Small intestine (tissue), 7 donors: ENCODE results near the gene FBL. TPM values are rescaled to one million over a fixed set of nuclear protein-coding genes. Genes with fewer than 3 reads are reported as not detected.
"Not testable (repeated sequence)": the region's sequence is repeated elsewhere in the genome, so short reads cannot be mapped to it uniquely, and the experiment has no call there.

Experiments used
- DNase-seq, 2 donors: peaks; one replicate each; pipeline versions ENCODE4 v3.0.0 to v3.0.0-alpha.2; 2013
- FAIRE-seq: peaks from 2 replicates; lab custom pipeline; 2012; peaks lifted over from hg19 to GRCh38; lab: Jason Lieb, UNC
- H3K27ac ChIP-seq, 3 donors: one replicate each; pipeline ENCODE4 v1.5.1; 2013; ENCODE audit warnings: low read length in 2 of 3, mild to moderate bottlenecking in 2 of 3, control low read depth in 1 of 3, inconsistent platforms in 1 of 3, low read depth in 1 of 3, moderate library complexity in 1 of 3
- H3K27me3 ChIP-seq, 3 donors: one replicate each; pipeline ENCODE4 v1.6.1; 2013; ENCODE audit warnings: low read length in 3 of 3, inconsistent platforms in 1 of 3; ENCODE audit not compliant: control insufficient read depth in 3 of 3, insufficient read depth in 3 of 3
- H3K36me3 ChIP-seq, 3 donors: one replicate each; pipeline ENCODE4 v1.6.1; 2013; ENCODE audit warnings: low read length in 3 of 3, inconsistent platforms in 1 of 3, low read depth in 1 of 3, mild to moderate bottlenecking in 1 of 3, moderate library complexity in 1 of 3; ENCODE audit not compliant: control insufficient read depth in 3 of 3, insufficient read depth in 2 of 3
- H3K4me1 ChIP-seq, 3 donors: one replicate each; pipeline ENCODE4 v1.6.1; 2013; ENCODE audit warnings: low read length in 2 of 3, inconsistent platforms in 1 of 3, low read depth in 1 of 3, mild to moderate bottlenecking in 1 of 3, moderate library complexity in 1 of 3; ENCODE audit not compliant: control insufficient read depth in 3 of 3, insufficient read depth in 2 of 3
- H3K4me3 ChIP-seq, 3 donors: one replicate each; pipeline ENCODE4 v1.5.1; 2013; ENCODE audit warnings: low read length in 3 of 3, control low read depth in 1 of 3, inconsistent platforms in 1 of 3, low read depth in 1 of 3, mild to moderate bottlenecking in 1 of 3, moderate library complexity in 1 of 3
- H3K9me3 ChIP-seq, 2 donors: one replicate each; pipeline ENCODE4 v1.6.1; 2013; ENCODE audit warnings: low read depth in 1 of 2, low read length in 1 of 2; ENCODE audit not compliant: control insufficient read depth in 2 of 2, insufficient read depth in 1 of 2
- WGBS, 3 donors: extraction: QIAGEN DNeasy Blood & Tissue Kit; methylation state at CpG; one replicate each; pipeline ENCODE4 v1.1.7; 2013; 5-methylcytosine and 5-hydroxymethylcytosine counted together
- polyA plus RNA-seq, 4 donors: library from polyadenylated mRNA; stranded (reverse) in 3 of 4; unstranded in 1 of 4; fragments of 200-250 nt in 3 of 4; fragments of 120-200 nt in 1 of 4; gene quantifications; one replicate each; pipeline versions ENCODE4 v1.2.1 to v1.2.3, GENCODE V29; 2013
- donor health status: healthy with polysubstance abuse.
- donor health status: control.
- donor health status: control.
- donor health status: Bipolar disorder and iron deficiency.
- donor health status: healthy.

FBL gene
- polyA plus RNA-seq, 4 donors, result 109 to 447 (median 199) TPM

DNA sequence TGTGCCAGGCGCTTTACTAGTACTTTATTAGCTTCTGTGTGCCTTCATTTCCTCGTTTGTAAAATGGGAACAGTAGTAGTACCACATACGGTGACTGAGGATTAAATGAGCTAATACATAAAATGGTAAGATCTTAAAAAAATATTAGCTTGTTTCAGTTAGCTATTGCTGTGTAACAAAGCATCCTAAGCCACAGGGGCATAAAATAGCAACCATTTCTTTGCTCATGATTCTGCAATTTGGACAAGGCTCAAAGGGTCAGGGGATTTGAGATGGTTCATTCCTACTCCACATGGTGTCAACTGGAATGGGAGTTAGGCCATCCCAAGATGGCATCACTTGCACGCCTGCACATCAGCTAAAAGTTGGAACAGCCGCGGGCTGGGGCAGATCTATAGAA is 25.5 kb downstream of the FBL start:
- Histone ChIP-seq H3K27me3 (no peaks in the 10 kb centered on the region), H3K9me3 (no peaks in the 10 kb centered on the region), H3K4me1 (peaks cover 0 to 12% (median 7%) of the 10 kb centered on the region in 3 donors), H3K27ac (no peak overlapping the region), H3K36me3 (peaks cover 0 to 10% (median under 1%) of the 10 kb centered on the region in 3 donors), H3K4me3 (no peak overlapping the region)
- DNase-seq (no peak), FAIRE-seq (no peak)
- 93 to 97% (median 95%) methylated on average over 6 of the region's 6 CpGs for WGBS, 3 donors

DNA sequence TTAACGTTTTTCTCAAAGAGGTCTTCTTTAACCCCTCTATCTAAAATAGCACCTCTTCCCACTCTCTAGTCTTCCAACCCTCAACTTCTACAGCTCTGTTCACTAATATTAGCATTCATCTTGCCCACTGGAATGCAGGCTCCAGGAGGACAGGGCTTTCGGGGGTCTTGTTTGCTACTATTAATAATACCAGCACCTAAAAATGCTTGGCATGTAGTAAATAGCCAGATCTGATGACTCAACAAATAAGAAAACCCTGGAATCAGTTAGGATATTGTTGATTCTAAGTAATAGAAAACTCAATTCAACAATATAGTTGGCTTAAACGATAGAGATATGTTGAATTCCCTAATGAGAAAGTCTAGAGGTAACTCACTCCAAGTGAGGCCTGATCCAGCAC is 26.4 kb downstream of the FBL start:
- DNase-seq (no peak), FAIRE-seq (no peak)
- Histone ChIP-seq H3K9me3 (no peaks in the 10 kb centered on the region), H3K4me1 (peaks cover 0 to 6% (median 4%) of the 10 kb centered on the region in 3 donors), H3K27ac (no peak overlapping the region), H3K27me3 (no peaks in the 10 kb centered on the region), H3K4me3 (no peak overlapping the region), H3K36me3 (peaks cover 0 to under 1% (median 0%) of the 10 kb centered on the region in 3 donors)
- WGBS, 3 donors, result 84 to 90% (median 85%) methylated on average over 3 of the region's 3 CpGs

DNA sequence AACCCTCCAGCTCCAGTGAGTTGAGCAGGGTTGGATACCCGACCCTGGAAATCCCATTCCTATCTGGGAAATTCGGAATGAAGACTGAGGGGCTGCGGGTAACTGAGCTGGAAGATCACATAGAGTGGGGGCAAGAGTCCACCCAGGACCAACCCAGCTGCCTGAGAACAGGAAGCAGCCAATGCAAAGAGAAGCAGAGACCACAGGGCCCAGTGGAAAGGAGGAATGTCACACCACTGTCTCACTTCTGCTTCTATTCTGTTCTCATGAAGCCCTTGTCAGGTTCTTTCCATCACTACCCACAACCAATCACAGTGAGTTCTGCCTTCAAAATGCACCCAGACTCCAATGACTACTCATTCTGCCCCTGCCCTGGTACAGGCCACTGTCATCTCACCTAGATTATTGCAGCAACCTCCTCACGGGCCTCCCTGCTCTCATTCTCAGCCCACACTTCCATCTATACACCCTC is 27.5 kb downstream of the FBL start:
- no peak for FAIRE-seq

DNA sequence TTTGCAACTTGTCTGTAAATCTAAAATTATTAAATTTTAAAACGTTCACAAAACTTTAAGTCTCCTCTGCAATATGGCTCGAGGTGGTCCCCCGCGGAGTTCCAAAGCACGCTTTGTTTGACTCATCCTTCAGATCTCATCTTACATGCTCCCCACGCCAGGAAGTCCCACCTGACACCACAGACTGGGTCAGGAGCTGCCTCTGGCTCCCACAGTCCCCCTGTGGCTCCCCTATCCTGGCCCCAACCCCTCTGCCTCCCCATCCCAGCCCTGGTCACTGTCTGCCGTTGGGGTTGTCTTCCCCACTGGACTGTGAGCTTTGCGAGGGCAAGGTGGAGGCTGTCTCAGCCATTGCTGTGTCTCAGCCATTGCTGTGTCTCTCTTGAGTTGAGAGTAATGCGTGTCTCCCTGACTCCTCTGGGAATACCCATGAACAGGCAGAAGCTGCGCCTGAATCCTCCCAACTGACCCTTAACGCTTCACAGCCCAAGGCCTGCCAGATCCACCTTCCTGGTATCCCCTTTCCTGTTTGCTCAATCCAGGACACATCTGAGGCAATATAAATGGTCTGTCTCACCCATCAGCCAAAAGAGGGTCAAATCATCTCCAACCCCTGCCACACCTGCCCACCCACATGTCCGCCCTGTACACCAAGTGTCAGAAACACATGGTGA is 28.2 kb downstream of the FBL start:
- no peaks in the 10 kb centered on the region for H3K9me3 ChIP-seq
- WGBS, 3 donors, result 89 to 94% (median 93%) methylated on average over 12 of the region's 12 CpGs
- no peak overlapping the region for H3K4me3 ChIP-seq
- H3K36me3 ChIP-seq, result no peaks in the 10 kb centered on the region
- FAIRE-seq (no peak), DNase-seq (no peak)
- no peaks in the 10 kb centered on the region for H3K4me1 ChIP-seq
- no peak overlapping the region for H3K27ac ChIP-seq
- H3K27me3 ChIP-seq, result no peaks in the 10 kb centered on the region

More for the DNA sequence above, 27.5 kb downstream of the FBL start:
- Histone ChIP-seq H3K27ac (no peak overlapping the region), H3K4me3 (no peak overlapping the region), H3K9me3 (no peaks in the 10 kb centered on the region), H3K4me1 (peaks cover 0 to 2% (median 2%) of the 10 kb centered on the region in 3 donors), H3K36me3 (no peaks in the 10 kb centered on the region), H3K27me3 (no peaks in the 10 kb centered on the region)
- 84 to 89% (median 87%) methylated on average over 4 of the region's 4 CpGs for WGBS, 3 donors
- no peak for DNase-seq

DNA sequence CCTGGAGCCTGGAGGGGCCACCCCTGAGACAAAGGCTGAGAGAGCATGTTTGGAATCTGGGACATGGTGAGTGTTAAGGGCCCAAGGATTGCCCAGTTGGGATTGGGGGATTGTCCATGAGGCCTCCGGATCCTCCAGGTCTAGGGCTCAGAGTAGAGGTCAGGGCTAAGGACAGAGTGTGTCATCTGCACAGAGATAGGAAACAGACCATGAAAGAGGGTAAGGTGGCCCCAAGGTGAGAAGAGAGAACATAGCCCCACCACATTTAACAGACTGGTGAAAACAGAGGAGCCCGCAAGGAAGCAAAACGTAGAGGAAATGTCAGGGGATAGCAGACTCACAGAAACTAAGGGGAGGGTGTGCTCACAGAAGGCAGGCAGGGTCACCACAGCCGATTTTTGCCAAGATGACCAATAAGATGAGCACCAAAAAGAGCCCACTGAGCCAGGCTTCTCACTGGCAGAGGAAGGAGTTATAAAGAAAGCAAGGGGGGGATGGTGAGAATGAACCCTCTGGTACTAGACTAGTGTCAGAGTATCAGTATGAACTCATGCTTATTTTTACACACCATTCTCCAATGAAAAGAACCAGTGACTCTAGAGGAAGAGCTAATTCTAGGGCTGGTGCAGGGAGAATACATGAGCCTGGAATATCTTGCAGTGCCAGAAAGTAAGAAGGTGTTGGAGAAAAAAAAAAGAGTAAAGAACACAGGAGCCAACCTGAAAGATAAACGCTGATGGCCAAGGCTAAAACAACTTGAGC is 29.7 kb downstream of the FBL start:
- 84 to 85% (median 84%) methylated on average over 5 of the region's 5 CpGs for WGBS, 3 donors
- H3K27ac ChIP-seq, result no peak overlapping the region
- FAIRE-seq (no peak), DNase-seq (no peak)
- H3K4me1 ChIP-seq, result no peaks in the 10 kb centered on the region
- H3K27me3 ChIP-seq, result no peaks in the 10 kb centered on the region
- H3K9me3 ChIP-seq, result no peaks in the 10 kb centered on the region
- H3K4me3 ChIP-seq, result no peak overlapping the region
- no peaks in the 10 kb centered on the region for H3K36me3 ChIP-seq

DNA sequence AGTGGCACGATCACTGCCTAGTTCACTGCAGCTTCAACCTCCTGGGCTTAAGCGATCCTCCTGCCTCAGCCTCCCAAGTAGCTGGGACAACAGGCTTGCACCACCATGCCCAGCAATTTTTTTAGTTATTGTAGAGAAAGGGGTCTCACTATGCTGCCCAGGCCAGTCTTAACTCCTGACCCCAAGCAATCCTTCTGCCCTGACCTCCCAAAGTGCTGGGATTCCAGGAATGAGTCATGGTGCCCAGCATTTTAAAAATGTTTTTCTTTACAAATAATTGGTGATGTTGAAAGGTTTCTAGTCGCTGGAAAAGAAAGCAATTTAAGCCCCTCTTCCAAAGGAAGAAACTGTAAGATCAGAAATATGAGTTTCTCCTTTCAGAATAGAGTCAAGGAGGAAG is 31.6 kb downstream of the FBL start:
- no peaks in the 10 kb centered on the region for H3K4me1 ChIP-seq
- no peak for DNase-seq
- H3K4me3 ChIP-seq, result no peak overlapping the region
- no peaks in the 10 kb centered on the region for H3K36me3 ChIP-seq
- peaks cover 0 to 3% of the 10 kb centered on the region in 2 donors for H3K9me3 ChIP-seq
- 84 to 91% (median 89%) methylated on average over 3 of the region's 3 CpGs for WGBS, 3 donors
- no peak for FAIRE-seq
- H3K27ac ChIP-seq, result no peak overlapping the region
- no peaks in the 10 kb centered on the region for H3K27me3 ChIP-seq

DNA sequence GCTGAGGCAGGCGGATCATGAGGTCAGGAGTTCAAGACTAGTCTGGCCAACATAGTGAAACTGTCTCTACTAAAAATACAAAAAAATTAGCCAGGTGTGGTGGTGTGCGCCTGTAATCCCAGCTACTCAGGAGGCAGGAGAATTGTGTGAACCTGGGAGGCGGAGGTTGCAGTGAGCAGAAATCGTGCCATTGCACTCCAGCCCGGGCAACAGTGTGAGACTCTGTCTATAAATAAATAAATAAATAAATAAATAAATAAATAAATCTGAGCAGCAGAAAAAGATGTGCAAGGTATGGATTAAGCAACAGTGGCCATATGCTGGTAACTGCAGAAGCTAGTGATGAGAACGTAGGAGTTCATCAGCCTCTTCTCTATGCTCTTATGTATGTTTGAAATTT is 32.1 kb downstream of the FBL start:
- H3K4me3 ChIP-seq, H3K27ac ChIP-seq, H3K9me3 ChIP-seq, FAIRE-seq, H3K27me3 ChIP-seq, H3K36me3 ChIP-seq, H3K4me1 ChIP-seq, DNase-seq: not testable (repeated sequence)
- 93 to 95% (median 95%) methylated on average over 6 of the region's 6 CpGs for WGBS, 3 donors

DNA sequence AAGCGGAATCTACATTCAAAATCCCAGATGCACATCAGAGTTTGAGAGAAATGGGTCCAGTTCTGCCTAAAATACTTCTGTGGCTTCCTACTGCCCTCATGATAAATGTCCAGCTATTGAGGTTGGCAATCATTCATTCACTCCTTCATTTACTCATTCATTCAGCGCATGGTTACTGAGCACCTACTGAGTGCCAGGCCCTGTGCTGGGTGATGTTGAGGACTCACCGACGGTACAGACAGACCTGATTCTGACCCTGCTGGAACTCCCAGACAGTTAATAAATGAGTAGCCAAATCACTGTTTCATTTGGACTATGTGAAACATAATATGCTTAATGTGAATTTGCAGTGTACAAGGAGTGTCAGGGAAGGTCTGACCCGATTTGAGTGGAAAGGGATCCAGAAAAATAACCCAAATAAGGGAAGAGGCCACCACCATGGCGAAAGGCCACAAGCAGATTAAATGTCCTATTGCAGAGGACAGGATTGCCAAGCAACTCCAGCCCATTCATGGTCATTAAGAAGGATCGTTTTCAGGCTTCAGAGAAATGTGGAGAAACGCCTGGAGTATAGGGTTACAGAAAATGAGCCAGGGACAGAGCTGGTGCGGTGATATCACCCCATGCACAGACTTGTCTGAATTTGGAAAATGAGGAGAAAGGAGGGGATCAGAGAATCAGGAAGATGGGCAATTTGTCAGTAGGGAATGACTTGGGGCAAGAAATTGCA is 32.8 kb downstream of the FBL start:
- no peak overlapping the region for H3K27ac ChIP-seq
- H3K4me3 ChIP-seq, result no peak overlapping the region
- WGBS, 3 donors, result 81 to 84% (median 81%) methylated on average over 9 of the region's 9 CpGs
- H3K4me1 ChIP-seq, result no peaks in the 10 kb centered on the region
- FAIRE-seq (no peak), DNase-seq (no peak)
- H3K9me3 ChIP-seq, result peaks cover 0 to 10% of the 10 kb centered on the region in 2 donors
- no peaks in the 10 kb centered on the region for H3K36me3 ChIP-seq
- no peaks in the 10 kb centered on the region for H3K27me3 ChIP-seq
